Mononuclear cell (primary cell): ENCODE data around the gene GLYR1. TPM values are rescaled to one million over a fixed set of nuclear protein-coding genes. Genes with fewer than 3 reads are reported as not detected.

ENCODE experiments used
- H3K27me3 ChIP-seq: 2 replicates; pipeline ENCODE4 v1.6.0; 2011; ENCODE audit warnings: low read length, control low read depth; ENCODE audit not compliant: insufficient read depth
- H3K4me1 ChIP-seq: 2 replicates; pipeline ENCODE4 v1.5.1; 2011; ENCODE audit warnings: mild to moderate bottlenecking, low read length, control low read depth; ENCODE audit not compliant: insufficient read depth
- H3K4me3 ChIP-seq: 2 replicates; pipeline ENCODE4 v1.5.1; 2011; ENCODE audit warnings: mild to moderate bottlenecking, low read length, moderate library complexity
- H3K9me3 ChIP-seq: 2 replicates; pipeline ENCODE4 v1.5.1; 2011; ENCODE audit warnings: low read depth, mild to moderate bottlenecking, control low read depth, low read length
- total RNA-seq: library from RNA; depleted of rRNA; stranded (reverse); fragments of >200 nt; gene quantifications from one replicate; pipeline ENCODE4 v1.2.3, GENCODE V29; 2012

GLYR1 gene
- total RNA-seq, 1 donor = 49.7 TPM

DNA sequence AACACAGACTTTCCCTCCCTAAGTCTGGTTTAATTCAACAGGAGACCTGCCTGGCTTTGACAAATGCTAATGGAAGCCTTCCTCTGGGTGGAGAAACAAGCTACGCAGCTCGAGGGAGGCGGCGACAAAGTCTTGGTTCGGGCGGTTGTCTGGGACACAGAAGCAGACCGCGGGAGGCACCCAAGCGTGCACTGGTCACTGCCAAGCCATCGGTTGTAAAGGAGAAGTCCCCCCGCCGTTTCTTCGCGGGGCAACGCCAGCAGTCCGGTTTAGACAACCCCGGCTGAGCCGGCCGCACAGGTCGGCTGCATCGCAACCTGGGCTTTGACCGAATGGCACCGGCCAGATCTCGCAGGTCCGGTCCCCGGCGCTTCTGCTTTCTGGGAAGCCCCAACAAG is 586 bp downstream of the GLYR1 start:
- H3K4me1 ChIP-seq = peaks cover 45% of the 10 kb centered on the region
- H3K4me3 ChIP-seq = peak overlapping the region; percentile 91
- no peaks in the 10 kb centered on the region for H3K27me3 ChIP-seq
- no peaks in the 10 kb centered on the region for H3K9me3 ChIP-seq

- Histone ChIP-seq H3K27me3 (no peaks in the 10 kb centered on the region), H3K4me1 (peaks cover 8% of the 10 kb centered on the region), H3K4me3 (no peak overlapping the region), H3K9me3 (no peaks in the 10 kb centered on the region)
These were observed 6.1 kb downstream of the GLYR1 start for GRCh38 chr16:4840984-4841383.

- Histone ChIP-seq H3K27me3 (no peaks in the 10 kb centered on the region), H3K9me3 (no peaks in the 10 kb centered on the region), H3K4me3 (no peak overlapping the region), H3K4me1 (no peaks in the 10 kb centered on the region)
These were observed 7.1 kb downstream of the GLYR1 start for GRCh38 chr16:4839942-4840341.

DNA sequence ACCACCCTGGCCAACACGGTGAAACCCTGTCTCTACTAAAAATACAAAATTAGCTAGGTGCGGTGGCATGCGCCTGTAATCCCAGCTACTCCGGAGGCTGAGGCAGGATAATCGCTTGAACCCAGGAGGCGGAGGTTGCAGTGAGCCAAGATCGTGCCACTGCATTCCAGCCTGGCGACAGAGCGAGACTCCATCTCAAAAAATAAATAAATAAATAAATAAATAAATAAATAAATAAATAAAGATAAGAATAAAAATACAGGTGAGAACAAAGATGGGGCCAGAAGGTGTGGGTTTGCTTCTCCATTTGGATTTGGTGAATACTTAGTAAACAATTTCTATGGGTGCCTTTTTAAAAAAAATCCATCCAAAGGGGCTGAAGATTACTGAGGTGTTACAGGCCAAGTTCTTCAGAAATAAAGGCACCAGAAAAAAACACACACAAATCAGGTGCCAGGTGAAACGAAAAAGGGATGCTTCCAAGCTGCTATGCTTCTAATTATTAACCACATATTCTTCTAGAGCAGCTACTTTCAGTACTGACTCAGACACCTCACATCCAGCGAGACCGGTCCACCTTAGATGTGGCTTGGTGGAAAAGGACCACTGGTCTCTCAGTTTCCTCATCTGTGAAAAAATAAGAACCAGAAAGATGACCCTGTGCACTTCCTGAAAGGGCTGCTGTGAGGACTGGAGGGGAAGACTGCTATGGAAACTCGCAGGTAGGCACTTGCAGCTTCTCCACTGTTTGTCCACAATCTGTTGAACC is 9.2 kb downstream of the GLYR1 start:
- H3K4me1 ChIP-seq = peaks cover 4% of the 10 kb centered on the region
- no peak overlapping the region for H3K4me3 ChIP-seq
- H3K27me3 ChIP-seq = no peaks in the 10 kb centered on the region
- no peaks in the 10 kb centered on the region for H3K9me3 ChIP-seq

- no peaks in the 10 kb centered on the region for H3K27me3 ChIP-seq
- H3K9me3 ChIP-seq = no peaks in the 10 kb centered on the region
- H3K4me1 ChIP-seq = peaks cover 4% of the 10 kb centered on the region
- no peak overlapping the region for H3K4me3 ChIP-seq
These were observed 10.4 kb downstream of the GLYR1 start for GRCh38 chr16:4836727-4837126.

GRCh38 chr16:4833584-4833983 is 13.5 kb downstream of the GLYR1 start:
- Histone ChIP-seq H3K27me3 (no peaks in the 10 kb centered on the region), H3K4me1 (peaks cover 4% of the 10 kb centered on the region), H3K4me3 (no peak overlapping the region), H3K9me3 (no peaks in the 10 kb centered on the region)

DNA sequence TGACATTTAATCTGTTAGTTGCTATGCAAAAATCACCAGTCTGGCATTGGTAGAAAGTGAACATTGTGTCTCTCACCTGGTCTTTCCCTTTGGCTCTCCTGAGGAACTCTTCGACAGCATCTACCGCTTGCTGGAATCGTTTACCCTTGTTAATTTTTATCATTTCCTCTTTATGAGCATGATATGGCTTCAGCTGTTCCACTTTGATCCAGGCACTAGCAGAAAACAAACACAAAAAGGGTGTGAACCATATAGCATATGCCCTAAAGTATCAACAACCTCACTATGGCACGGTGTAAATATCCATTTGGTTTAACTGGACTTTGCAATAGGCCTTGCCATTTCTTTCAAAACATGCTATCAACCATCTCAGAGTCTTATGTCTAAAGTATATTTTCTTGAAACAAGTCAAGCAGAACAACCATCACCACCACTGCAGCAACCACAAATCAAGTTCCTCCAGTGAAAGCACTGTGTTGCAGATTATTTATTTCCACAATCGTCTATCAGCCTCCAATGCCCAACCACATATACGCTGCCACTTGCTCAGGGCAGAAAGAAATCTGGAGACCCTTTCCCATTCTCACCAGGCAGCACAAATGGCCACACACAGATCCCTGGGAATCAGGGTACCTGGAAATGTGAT is 14.3 kb downstream of the GLYR1 start:
- Histone ChIP-seq H3K9me3 (no peaks in the 10 kb centered on the region), H3K4me1 (peaks cover 4% of the 10 kb centered on the region), H3K4me3 (no peak overlapping the region), H3K27me3 (no peaks in the 10 kb centered on the region)

GRCh38 chr16:4831616-4832015 is 15.5 kb downstream of the GLYR1 start:
- no peak overlapping the region for H3K4me3 ChIP-seq
- H3K27me3 ChIP-seq = no peaks in the 10 kb centered on the region
- H3K9me3 ChIP-seq = no peaks in the 10 kb centered on the region
- peaks cover 4% of the 10 kb centered on the region for H3K4me1 ChIP-seq

GRCh38 chr16:4830408-4830807 is 16.7 kb downstream of the GLYR1 start:
- Histone ChIP-seq H3K27me3 (no peaks in the 10 kb centered on the region), H3K4me1 (peaks cover 4% of the 10 kb centered on the region), H3K9me3 (no peaks in the 10 kb centered on the region), H3K4me3 (no peak overlapping the region)

DNA sequence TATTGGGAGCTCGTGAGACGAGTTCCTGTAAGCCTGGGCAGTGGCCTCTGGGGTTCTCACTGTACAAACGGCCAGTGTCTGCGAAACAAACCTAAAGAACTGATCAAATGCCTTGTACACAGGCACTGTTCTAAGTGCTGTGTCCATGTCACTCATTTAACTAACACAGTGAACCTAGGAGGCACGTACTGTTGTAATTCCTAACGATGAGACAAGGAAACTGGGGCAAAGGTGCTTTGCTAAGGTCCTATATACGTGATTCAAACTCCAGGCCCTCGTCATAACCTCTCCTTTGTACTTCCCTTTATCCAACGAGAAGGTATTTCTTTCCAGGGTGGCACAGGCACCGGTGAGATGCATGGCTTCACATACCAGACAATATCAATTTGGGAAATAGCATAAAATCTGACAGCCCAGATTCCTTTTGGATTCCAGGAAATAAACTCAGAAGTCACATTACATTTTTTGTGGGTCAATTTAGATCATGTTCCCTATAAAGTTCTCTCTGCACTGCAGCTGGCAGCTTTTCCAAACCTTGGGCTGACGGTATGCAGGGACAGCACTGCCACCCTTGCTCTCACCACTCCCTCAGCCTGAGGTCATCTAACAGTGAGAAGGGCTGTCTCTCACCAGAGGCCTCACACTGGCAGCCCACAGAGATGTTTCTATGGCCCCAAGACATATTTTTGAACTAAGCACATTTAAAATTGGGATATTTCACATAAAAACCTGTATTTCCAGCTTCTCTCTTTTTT is 18.3 kb downstream of the GLYR1 start:
- Histone ChIP-seq H3K9me3 (no peaks in the 10 kb centered on the region), H3K4me3 (no peak overlapping the region), H3K4me1 (peaks cover 4% of the 10 kb centered on the region), H3K27me3 (no peaks in the 10 kb centered on the region)

GRCh38 chr16:4826980-4827379 is 20.1 kb downstream of the GLYR1 start:
- no peak overlapping the region for H3K4me3 ChIP-seq
- H3K4me1 ChIP-seq = no peaks in the 10 kb centered on the region
- no peaks in the 10 kb centered on the region for H3K27me3 ChIP-seq
- no peaks in the 10 kb centered on the region for H3K9me3 ChIP-seq

DNA sequence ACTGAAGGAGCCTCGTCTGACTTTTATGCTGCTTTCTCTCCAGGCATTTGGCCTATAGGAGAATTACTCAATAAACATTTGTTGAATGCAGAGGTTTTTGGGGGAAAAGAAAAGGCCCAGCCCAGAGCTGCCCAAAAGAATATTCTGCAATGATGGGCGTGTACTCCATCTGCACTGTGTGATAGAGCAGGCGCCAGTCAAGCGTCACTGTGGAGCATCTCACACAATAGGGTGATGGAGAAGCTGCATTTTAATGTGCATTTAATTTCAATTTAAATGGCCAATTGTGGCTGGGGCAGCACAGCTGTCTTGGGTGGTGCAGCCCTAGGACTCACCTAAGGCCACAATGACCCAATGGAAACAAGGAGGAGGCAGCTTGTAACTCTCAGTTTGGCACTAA is 20.6 kb downstream of the GLYR1 start:
- no peak overlapping the region for H3K4me3 ChIP-seq
- no peaks in the 10 kb centered on the region for H3K9me3 ChIP-seq
- no peaks in the 10 kb centered on the region for H3K4me1 ChIP-seq
- H3K27me3 ChIP-seq = no peaks in the 10 kb centered on the region

- H3K4me1 ChIP-seq = no peaks in the 10 kb centered on the region
- no peak overlapping the region for H3K4me3 ChIP-seq
- no peaks in the 10 kb centered on the region for H3K9me3 ChIP-seq
- H3K27me3 ChIP-seq = no peaks in the 10 kb centered on the region
These were observed 21.9 kb downstream of the GLYR1 start for GRCh38 chr16:4825196-4825595.

- Histone ChIP-seq H3K27me3 (no peaks in the 10 kb centered on the region), H3K4me1 (no peaks in the 10 kb centered on the region), H3K4me3 (no peak overlapping the region)
These were observed 26.4 kb downstream of the GLYR1 start for GRCh38 chr16:4820652-4821051.

GRCh38 chr16:4814542-4815173 is 32.4 kb downstream of the GLYR1 start:
- no peaks in the 10 kb centered on the region for H3K9me3 ChIP-seq
- H3K27me3 ChIP-seq = no peaks in the 10 kb centered on the region
- H3K4me1 ChIP-seq = no peaks in the 10 kb centered on the region
- H3K4me3 ChIP-seq = no peak overlapping the region

More at GRCh38 chr16:4820652-4821051, 26.4 kb downstream of the GLYR1 start:
- no peaks in the 10 kb centered on the region for H3K9me3 ChIP-seq
